Fibroblast of villous mesenchyme (primary cell): Measurements from ENCODE around the gene KATNAL2. TPM values are rescaled to one million over a fixed set of nuclear protein-coding genes. Genes with fewer than 3 reads are reported as not detected.

Source experiments
- DNase-seq: peaks from one replicate; pipeline ENCODE4 v3.0.0-alpha.2; 2010; ENCODE audit warnings: low read depth
- H3K4me3 ChIP-seq: 2 replicates; pipeline ENCODE4 v1.5.1; 2011; ENCODE audit warnings: low read depth, mild to moderate bottlenecking, low read length
- CTCF ChIP-seq: IDR thresholded peaks from 2 replicates; pipeline ENCODE4 v1.5.1; 2012; ENCODE audit warnings: low read depth, mild to moderate bottlenecking, low read length; ENCODE audit not compliant: insufficient read depth
- small RNA-seq: library from RNA; depleted of rRNA; stranded (forward); fragments of <200 nt; gene quantifications from one replicate; pipeline ENCODE3, GENCODE V24; 2012
- total RNA-seq: library from RNA; depleted of rRNA; stranded (reverse); fragments of >200 nt; gene quantifications from 2 replicates; pipeline ENCODE4 v1.2.3, GENCODE V29; 2012

KATNAL2 gene
- total RNA-seq, 1 donor, result 1.3 TPM

GRCh38 chr18:47150824-47151366, 233.5 kb downstream of the KATNAL2 start:
- no peak for DNase-seq
- peak overlapping the region; percentile 91 for H3K4me3 ChIP-seq
- TF ChIP-seq CTCF, result no peak

GRCh38 chr18:47151439-47151838, 234.0 kb downstream of the KATNAL2 start:
- peak overlapping the region; percentile 91 for H3K4me3 ChIP-seq
- no peak for DNase-seq

More at GRCh38 chr18:47151439-47151838, 234.0 kb downstream of the KATNAL2 start:
- TF ChIP-seq CTCF, result no peak

Small RNAs within 50 kb of the gene (small RNA-seq; reads per million reads assigned to genes)
- not detected for gene AC012254.4

Other genes with a start within 250 kb of the KATNAL2 start
- gene ST8SIA5, start 160.5 kb upstream of the KATNAL2 start, total RNA-seq, result under 0.01 TPM in 1 of 2 replicates, not detected in the other
- 26.4 and 32.0 TPM in 2 replicates for gene PIAS2, start 95 bp upstream of the KATNAL2 start, total RNA-seq
- gene ELOA2, start 118.0 kb downstream of the KATNAL2 start, total RNA-seq, result not detected in 2 replicates
- gene HDHD2, start 232.9 kb downstream of the KATNAL2 start, total RNA-seq, result 16.1 and 17.3 TPM in 2 replicates